Measurements from ENCODE around the gene LRRC4C.

DNA sequence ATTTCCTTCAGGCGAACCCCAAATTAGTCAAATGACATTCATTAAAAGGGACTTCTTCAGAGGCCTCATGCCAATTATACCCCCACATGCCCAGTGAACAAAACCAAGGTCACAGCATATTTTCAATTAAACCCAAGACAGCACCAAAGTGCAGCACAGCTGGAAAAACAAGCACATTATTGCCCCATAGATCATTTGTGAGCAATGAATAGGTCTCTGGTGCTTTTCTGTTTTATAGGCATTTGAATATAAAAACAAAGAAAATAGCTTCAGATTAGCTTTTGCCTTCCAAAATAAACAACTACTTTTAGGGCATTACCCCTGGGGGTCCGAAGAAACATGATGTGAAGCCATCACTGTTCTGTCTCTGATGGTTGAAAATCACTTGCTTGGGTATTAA is 1319.9 kb downstream of the LRRC4C start:
- TF ChIP-seq CTCF (IDR thresholded peaks at IDR 0.05; ENCODE audit: borderline replicate concordance, extremely low read depth, low read length, poor library complexity, severe bottlenecking) (no peak), EZH2 (IDR thresholded peaks at IDR 0.05; ENCODE audit: borderline replicate concordance, low read depth, low read length, severe bottlenecking) (no peak)
